GM13977 (cell line): ENCODE results near the gene MAP1LC3B.

Experiments
- DNase-seq: peaks from one replicate; pipeline ENCODE4 v3.0.0; 2012; ENCODE audit warnings: low spot score
- CTCF ChIP-seq: IDR thresholded peaks from 2 replicates; pipeline ENCODE4 v1.5.1; 2012; ENCODE audit warnings: mild to moderate bottlenecking, control low read depth; ENCODE audit not compliant: insufficient read depth; ENCODE audit errors: extremely low read depth, missing control alignments
- in situ Hi-C: fragments of 300-500 bp; cut with MboI; formaldehyde crosslinking; loops from one replicate; pipeline ENCODE4 v1.12.0; 2022; ENCODE audit warnings: low sequenced_read_pairs, low pct_unique_long_range_greater_than_20kb, mixed read lengths, inconsistent platforms; ENCODE audit not compliant: unreplicated experiment

MAP1LC3B gene

DNA sequence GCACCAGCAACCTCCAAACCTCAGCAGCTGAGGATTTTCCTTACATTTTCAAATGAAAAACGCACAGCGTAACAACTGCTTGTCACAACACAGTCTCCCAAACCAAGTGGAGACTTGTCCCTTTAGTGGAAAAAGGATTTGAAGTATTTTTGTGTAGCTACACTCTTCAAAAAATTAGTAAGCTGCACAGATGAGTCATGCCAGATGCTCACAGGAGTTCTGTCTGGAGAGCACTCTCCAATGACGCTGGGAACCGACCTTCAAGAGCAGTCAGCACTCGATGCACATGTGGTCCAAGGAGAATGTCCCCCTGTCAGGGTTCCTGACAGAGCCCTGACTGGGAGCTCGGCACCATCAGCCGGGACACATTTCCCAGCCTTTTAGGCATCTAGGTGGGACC, 39.8 kb downstream of the MAP1LC3B start:
- no peak for TF ChIP-seq CTCF
- in situ Hi-C loops, result no loop called here
- DNase-seq, result no peak

- in situ Hi-C loops, result no loop called here
- no peak for DNase-seq
- TF ChIP-seq CTCF, result no peak
These were observed 40.3 kb downstream of the MAP1LC3B start for GRCh38 chr16:87432330-87432915.

DNA sequence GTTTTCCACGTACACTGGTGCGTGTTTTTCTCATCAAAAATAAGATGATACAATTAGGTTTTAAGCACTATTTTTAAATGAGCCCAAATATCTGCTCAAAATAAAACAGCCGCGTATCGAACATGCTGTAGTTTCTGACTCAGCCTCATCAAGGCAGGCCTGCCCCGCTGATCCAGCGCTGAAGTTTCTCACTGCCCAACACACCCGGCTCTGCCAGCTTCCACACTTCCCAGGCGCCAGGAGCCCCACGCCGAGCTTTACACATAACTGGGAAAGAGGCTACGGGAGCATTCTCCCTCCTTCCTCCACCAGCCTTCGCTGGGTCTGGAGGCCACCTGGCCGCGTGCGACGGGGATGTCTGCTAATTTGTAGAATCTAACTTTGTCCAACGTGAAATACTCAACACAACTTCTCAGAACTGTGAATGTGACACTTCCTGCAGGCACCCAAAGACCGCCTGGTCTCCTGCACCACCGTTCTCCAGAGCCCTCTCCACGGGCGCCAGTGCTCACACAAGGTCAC, 42.1 kb downstream of the MAP1LC3B start:
- TF ChIP-seq CTCF, result no peak
- in situ Hi-C loops, result no loop called here
- no peak for DNase-seq

DNA sequence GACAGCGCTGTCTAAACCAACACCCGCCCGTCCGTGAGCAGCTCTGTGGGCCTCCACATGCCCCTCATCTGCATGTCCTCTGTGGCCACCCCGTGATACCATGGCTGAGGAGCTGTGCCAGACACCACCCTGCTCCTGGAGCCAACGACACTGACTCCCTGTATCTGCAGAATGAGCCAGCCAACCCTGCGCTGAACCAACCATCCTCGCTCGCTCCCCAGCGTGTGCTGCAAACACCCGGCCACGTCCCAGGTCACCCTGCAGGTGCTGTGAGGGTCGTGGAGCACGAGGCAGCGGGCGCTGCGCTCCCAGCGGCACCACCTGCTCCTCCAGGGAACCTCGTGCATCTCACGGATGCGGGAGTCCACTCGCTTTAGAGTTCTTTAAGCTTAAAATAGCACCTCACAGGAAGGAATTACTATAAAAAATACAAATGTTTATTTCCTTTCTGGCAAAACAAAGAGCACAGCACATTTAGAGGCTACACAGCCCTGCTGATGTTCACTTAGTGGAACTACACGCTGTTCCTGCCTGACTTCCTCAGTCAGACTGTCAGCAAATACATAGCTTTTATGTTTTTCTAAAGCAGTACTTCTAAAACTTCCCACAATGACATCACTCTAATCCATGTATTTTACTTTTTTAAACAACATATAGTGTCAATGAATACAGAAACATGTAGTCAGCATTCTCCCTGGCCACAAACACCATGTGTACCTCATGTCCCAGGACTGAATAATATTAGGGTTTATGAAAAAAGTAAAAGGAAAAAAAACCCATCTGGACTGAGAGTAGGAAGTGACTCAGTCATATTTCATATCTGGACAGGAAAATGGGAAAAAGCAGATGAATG, 43.5 kb downstream of the MAP1LC3B start:
- no peak for DNase-seq
- TF ChIP-seq CTCF, result no peak
- in situ Hi-C loops, result no loop called here

DNA sequence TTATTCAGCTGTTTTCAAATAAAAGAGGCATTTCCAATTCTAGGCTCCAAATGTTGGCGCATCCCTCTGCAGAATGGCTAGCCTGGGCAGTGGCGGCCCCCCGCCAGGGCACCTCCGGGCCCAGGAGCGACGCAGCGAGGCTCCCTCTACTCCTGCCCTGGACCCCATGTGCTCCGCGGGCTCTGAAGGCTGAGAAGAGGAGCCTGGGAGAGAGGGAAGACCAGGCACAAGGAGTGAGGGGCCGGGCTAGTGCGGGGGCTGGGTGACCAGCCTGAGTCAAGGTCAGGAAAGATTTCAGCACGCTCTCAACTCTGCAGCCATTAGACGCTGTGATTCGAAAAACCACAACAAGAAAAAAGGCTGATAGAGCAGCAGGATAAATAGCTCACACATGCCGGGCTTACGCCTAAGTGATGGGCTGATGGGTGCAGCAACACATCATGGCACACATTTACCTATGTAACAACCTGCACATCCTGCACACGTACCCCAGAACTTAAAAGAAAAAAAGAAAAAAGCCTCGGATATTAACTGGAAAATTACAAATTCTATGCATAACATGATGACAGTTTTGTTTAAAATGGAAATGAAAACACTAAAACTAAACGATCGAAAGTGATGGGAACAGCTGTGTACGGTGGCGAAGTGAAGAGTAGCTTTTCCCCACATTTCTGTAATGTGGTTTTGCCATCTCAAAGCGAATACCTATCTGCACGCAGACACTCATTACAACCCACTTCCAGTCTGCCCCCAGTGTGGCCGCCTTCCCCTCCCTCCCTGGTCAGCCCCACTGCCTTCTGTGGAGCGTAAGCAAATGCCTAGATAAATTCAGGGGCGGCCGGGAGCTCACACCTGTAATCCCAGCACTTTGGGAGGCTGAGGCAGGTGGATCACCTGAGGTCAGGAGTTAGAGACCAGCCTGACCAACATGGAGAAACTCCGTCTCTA, 44.4 kb downstream of the MAP1LC3B start:
- in situ Hi-C loops, result no loop called here
- no peak for DNase-seq
- no peak for TF ChIP-seq CTCF

DNA sequence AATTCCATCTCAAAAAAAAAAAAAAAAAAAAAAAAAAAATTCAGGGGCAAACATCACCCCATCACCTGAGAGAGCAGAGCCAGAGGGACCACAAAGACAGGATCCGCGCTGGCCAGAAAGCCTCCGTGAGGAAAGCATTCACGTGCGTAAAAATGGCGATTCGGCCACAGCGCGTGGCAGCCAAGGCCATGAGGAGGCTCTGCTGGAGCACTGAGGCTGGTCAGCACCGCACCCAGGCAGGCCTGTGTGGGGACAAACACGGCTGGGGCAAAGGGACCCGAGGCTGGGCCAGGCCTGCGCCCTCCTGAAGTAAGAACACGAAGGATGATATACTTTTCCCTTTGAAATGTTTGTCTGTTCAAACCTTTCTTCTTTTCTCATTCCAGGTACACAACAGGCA, 45.2 kb downstream of the MAP1LC3B start:
- in situ Hi-C loops, result no loop called here

More for the DNA sequence above, 45.2 kb downstream of the MAP1LC3B start:
- TF ChIP-seq CTCF, result no peak
- no peak for DNase-seq
